ENCODE measurements around the gene CNNM2. TPM values are rescaled to one million over a fixed set of nuclear protein-coding genes. Genes with fewer than 3 reads are reported as not detected.
A peak's percentile ranks its signal among the peaks of the same experiment; 100 is the strongest.

CNNM2 gene
- total RNA-seq, 6 experiments from 2014 or later, result 7.7 to 9.1 (median 8.1) TPM

GRCh38 chr10:103047381-103047780 lies 129.3 kb downstream of the CNNM2 start:
- H3K27me3 Mint-ChIP-seq (ENCODE audit: insufficient read depth), result no peaks in the 10 kb centered on the region; the same call in 1 of the 2 replicates
- H3K27ac Mint-ChIP-seq, result no peak overlapping the region
- no peaks in the 10 kb centered on the region for H3K9me3 Mint-ChIP-seq
- H3K4me3 Mint-ChIP-seq, result no peak overlapping the region
- TF ChIP-seq CTCF (IDR thresholded peaks at IDR 0.05), result no peak
- H3K4me1 Mint-ChIP-seq (ENCODE audit: low read depth), result peaks cover 35% of the 10 kb centered on the region
- no peaks in the 10 kb centered on the region; the same call in 1 of the 2 replicates for H3K36me3 Mint-ChIP-seq (ENCODE audit: low read depth)
- DNase-seq, result no peak

- Mint-ChIP-seq H3K27me3 (ENCODE audit: insufficient read depth) (no peaks in the 10 kb centered on the region; the same call in 1 of the 2 replicates), H3K9me3 (no peaks in the 10 kb centered on the region), H3K36me3 (ENCODE audit: low read depth) (no peaks in the 10 kb centered on the region; the same call in 1 of the 2 replicates), H3K27ac (no peak overlapping the region), H3K4me3 (no peak overlapping the region), H3K4me1 (ENCODE audit: low read depth) (peaks cover 29% of the 10 kb centered on the region)
- no peak for DNase-seq
- no peak for TF ChIP-seq CTCF (IDR thresholded peaks at IDR 0.05)
Observed at GRCh38 chr10:103049237-103049636, 131.1 kb downstream of the CNNM2 start.

GRCh38 chr10:103053659-103054581 lies 135.8 kb downstream of the CNNM2 start:
- Mint-ChIP-seq H3K27ac (peak overlapping the region; percentile 73), H3K4me1 (ENCODE audit: low read depth) (peaks cover 38% of the 10 kb centered on the region), H3K27me3 (ENCODE audit: insufficient read depth) (no peaks in the 10 kb centered on the region; the same call in 1 of the 2 replicates), H3K36me3 (ENCODE audit: low read depth) (peaks cover 3% of the 10 kb centered on the region; the same call in 1 of the 2 replicates), H3K9me3 (no peaks in the 10 kb centered on the region), H3K4me3 (peak overlapping the region; percentile 81)
- DNase-seq, result peak; percentile 62
- TF ChIP-seq CTCF (IDR thresholded peaks at IDR 0.05), result peak; percentile 53; the same call in 1 of the 2 replicates

GRCh38 chr10:103054621-103055020 lies 136.5 kb downstream of the CNNM2 start:
- Mint-ChIP-seq H3K27me3 (ENCODE audit: insufficient read depth) (no peaks in the 10 kb centered on the region), H3K36me3 (ENCODE audit: low read depth) (peaks cover 3% of the 10 kb centered on the region; the same call in 1 of the 2 replicates), H3K27ac (peak overlapping the region; percentile 73; the same call in 1 of the 2 replicates), H3K4me3 (peak overlapping the region; percentile 81), H3K9me3 (no peaks in the 10 kb centered on the region), H3K4me1 (ENCODE audit: low read depth) (peaks cover 38% of the 10 kb centered on the region)
- DNase-seq, result no peak
- TF ChIP-seq CTCF (IDR thresholded peaks at IDR 0.05), result no peak

GRCh38 chr10:103055105-103055504 lies 137.0 kb downstream of the CNNM2 start:
- Mint-ChIP-seq H3K27me3 (ENCODE audit: insufficient read depth) (no peaks in the 10 kb centered on the region), H3K27ac (no peak overlapping the region), H3K4me1 (ENCODE audit: low read depth) (peaks cover 38% of the 10 kb centered on the region), H3K9me3 (no peaks in the 10 kb centered on the region), H3K36me3 (ENCODE audit: low read depth) (peaks cover 3% of the 10 kb centered on the region; the same call in 1 of the 2 replicates), H3K4me3 (no peak overlapping the region)
- TF ChIP-seq CTCF (IDR thresholded peaks at IDR 0.05), result no peak
- DNase-seq, result no peak
